NCI-H2107 treated with DMSO at 0.1 percent for 48 hours (cell line): ENCODE data around the gene SEC22A.

Experiments used
- DNase-seq: peaks from one replicate; lab custom pipeline; 2025; ENCODE audit not compliant: unreplicated experiment; lab: John Stamatoyannopoulos, UW

The SEC22A gene

DNA sequence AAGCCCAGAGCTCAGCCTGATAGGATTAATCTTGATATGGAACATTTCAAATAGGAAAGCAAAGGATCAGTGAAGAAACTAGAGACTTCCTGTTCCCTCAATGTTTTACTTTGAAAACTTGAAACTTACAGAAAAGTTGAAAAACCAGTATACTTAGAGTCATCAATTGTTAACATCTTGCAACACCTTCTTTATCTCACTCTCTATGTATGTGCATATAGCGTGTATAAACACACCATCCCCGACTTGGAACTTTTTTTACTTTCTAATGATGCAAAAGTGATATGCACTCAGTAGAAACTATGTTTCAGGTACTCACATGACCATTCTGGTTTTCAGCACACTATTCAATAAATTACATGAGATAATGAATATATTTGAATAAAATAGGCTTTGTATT is 60.5 kb downstream of the SEC22A start:
- no peak for DNase-seq

DNA sequence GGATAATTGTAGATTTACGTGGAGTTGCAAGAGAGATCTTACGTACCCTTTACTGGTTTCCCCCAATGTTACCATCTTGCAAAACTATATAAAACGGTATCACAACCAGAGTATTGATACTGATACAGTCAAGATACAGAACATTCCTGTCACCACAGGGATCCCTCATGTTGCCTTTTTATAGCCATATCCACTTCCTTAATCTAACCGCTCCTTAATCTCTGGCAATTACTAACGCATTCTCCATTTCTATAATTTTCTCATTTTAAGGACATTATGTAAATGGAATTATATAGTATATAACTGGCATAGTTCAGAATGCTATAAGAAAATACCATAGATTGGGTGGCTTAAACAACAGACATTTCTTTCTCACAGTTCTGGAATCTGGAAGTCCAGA is 61.1 kb downstream of the SEC22A start:
- DNase-seq, result no peak

GRCh38 chr3:123263941-123264340 is 62.2 kb downstream of the SEC22A start:
- no peak for DNase-seq

DNA sequence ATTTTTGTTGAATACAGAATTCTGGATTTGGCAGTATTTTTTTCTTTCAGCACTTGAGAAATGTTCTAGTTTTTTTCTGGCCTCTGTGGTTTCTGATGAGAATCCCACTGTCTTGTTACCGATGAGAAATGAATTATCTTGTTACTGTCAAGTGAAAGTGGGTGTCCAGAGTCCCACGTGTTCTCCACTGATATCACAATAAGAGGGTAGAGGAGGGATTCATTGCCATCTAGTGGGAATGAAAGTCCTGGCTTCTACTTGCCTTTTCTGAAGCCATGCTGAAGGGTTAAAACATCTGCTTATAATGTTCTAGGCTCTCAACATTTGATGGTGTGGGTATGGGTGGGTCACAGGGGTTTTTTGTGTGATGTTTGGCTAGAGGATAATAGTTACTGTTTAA is 66.1 kb downstream of the SEC22A start:
- DNase-seq, result no peak

DNA sequence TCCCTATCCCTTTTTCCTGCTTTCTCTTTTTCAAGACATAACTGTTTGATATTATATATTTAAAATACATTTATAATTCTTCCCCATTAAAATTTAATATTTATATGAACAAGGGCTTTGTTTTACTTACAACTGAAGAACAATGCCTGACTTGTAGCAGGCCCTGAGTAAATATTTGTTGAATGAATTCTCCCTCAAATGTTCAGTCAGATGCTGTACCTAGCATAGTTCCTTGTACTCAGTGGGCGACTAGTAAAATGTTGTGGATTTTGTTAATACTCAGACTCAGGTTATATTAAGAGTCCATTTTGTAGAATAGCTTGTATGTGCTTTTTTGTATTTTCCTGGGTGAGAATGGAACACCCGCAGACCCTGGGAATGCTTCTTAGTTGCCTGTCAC is 69.1 kb downstream of the SEC22A start:
- no peak for DNase-seq

DNA sequence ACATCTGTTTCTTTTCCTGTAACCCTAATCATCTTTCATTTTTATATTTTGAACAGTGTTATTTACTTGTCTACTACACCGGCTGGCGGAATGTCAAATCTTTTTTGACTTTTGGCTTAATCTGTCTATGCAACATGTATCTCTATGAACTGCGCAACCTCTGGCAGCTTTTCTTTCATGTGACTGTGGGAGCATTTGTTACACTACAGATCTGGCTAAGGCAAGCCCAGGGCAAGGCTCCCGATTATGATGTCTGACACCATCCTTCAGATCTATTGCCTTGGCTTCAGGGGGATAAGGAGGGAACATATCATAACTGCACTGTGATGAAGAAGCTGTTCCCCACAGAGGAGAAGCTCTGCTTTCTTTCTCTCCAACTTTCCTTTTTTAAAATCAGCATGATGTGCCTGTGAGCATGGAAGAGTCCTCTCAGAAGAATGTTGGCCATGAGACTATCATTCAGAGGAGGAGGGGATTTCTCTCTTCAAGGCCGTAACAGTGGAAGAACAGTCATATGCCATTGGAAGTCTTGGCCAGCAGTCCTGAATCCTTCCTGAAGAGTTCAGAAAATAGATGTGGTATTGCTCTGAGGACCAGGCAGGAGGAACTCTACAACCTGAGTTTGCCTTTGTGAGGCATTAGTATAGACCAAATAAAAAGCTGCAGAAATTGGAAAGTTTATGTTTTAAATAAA is 69.9 kb downstream of the SEC22A start:
- no peak for DNase-seq

- no peak for DNase-seq
These were observed 70.8 kb downstream of the SEC22A start for GRCh38 chr3:123272547-123272946.

GRCh38 chr3:123275691-123276090 is 73.9 kb downstream of the SEC22A start:
- DNase-seq, result no peak

DNA sequence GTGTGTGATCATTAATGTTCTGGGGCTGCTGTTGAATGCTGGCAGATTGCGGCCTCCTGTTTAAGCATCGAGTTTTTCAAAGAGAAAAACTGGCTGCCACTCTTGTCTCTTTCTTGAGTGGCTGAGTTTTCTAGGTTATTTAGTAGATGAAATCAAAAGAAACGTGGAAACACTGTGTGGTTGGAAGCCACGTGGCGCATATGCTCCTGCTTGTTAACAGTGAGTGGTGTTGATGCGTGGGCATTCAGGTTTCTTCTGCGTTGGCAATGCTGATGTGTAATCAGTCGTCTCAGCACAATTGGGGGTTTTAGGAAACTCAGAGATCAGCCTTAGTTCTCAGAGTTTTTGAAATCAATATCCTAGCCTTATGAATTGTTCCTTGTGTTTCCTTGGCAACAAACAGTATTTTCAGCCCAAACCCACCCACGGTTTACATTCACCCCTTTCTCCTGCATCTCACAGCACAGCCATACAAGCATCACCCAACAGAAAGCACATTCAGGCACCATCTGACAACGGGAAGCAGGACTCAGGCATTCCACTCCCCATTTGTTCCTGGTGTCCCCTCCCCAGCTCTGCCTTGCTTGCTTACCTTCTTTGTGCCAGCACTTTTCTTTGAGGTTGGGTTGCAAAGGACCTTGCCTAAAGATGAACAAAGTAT is 74.7 kb downstream of the SEC22A start:
- no peak for DNase-seq

- DNase-seq, result no peak
These were observed 75.4 kb downstream of the SEC22A start for GRCh38 chr3:123277106-123277505.

DNA sequence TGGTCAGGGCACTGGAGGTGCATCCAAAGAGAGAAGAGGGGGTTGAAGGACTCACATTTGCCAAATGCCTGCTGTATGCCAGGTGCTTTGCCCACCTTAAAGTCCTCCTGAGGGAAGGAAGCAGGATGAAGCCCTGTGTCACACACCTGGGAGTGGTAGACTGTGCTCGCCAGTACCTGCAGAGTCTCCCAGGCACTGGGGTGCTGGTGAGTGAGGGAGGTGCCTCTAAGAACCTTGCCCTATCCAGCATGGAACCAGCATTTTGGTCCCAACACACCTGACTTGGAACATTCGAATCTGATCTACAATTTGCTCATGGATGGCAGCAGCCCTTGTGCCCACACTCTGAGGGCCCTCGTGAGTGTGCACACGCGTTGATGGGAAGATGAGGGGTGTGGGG is 76.7 kb downstream of the SEC22A start:
- no peak for DNase-seq

- no peak for DNase-seq
These were observed 77.4 kb downstream of the SEC22A start for GRCh38 chr3:123279121-123279520.

DNA sequence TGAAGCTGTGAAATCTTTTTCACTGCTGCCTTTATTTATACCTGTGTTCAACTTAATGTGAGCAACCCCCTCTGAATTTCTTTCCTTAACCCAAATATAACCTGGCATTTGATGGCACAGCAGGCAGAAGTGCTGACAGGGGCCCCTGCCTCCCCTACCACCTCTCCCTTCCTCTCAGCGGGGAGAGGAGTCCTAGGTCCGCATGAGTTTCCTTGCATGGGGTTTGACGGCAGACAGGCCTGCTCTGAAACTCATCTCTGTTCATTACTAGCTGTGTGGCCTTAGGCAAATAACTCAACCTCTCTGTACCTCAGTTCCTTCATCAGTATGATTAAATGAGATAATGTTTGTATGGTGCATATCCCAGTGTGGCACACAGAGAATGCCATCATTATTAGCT is 79.7 kb downstream of the SEC22A start:
- no peak for DNase-seq

- no peak for DNase-seq
These were observed 80.2 kb downstream of the SEC22A start for GRCh38 chr3:123281929-123282328.

DNA sequence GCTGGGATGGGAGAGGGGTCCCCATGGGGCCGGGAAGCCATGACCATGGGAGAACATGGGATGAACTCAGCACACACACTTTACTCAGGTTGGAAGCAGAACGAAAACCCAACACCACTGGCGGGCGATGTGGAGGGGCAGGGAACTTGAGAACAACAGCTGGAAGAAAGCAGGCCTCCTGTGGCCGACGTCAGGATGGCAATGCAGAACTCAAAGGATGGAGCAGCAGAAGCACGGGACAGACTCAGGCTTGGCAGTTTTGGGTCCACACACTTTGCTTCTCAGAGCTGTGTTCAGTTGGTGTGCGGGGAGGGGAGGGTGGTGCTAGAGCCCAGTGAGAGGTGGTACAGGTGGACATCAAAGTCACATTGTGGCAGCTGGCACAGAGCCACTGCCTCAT is 80.7 kb downstream of the SEC22A start:
- no peak for DNase-seq

DNA sequence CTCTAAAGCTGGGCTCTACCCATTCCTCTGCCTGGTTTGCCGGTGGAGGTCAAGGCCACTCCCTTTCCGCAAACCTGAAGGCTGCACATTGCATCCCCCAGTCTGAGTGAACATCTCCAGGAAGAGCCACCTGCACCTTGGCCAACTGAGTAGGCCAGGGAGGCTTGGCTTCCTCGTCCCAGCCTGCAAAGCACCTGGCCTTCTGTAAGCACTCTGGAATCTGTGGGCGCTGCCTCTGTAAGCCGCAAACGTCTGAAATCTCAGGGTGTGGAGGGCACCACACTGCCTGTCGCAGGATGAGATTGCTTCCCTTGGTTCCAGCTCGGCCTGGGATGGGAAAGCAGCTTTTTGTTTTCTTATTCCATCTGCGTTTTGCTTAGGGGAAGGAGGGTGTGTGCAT is 81.3 kb downstream of the SEC22A start:
- no peak for DNase-seq

DNA sequence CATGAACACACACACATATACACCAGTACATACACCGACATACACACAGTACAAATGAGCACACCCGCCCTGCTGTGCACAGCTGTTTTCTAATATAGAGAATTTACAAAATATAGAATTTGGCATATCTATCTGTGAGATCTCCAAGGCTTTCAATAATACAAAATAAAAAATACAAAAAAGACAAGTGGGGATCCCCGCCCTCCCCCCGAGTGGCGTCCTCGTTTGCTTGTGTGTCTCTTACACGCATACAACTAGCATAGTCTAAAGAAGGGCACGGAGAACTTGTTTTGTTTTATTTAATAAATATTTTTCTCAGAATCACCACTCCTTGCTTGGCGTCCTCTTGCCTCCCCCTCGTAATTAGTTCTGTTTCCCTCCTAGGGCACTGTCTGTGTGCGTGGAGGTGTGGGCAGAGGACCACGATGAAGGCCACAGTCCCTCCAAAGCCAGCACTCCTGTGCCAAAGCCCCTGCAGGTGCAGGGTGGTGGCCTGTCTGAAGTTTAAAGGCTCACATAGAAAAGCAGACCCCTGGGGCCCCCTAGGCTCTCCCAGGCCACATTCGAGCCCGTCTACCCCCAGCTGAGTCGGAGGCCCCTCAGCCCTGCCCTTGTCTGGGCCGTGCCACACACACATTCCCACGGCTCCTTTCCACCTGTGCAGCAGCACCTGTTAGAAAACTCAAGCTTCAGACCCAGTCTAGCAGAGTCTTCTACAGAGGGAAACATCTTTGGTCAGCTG is 82.1 kb downstream of the SEC22A start:
- no peak for DNase-seq

DNA sequence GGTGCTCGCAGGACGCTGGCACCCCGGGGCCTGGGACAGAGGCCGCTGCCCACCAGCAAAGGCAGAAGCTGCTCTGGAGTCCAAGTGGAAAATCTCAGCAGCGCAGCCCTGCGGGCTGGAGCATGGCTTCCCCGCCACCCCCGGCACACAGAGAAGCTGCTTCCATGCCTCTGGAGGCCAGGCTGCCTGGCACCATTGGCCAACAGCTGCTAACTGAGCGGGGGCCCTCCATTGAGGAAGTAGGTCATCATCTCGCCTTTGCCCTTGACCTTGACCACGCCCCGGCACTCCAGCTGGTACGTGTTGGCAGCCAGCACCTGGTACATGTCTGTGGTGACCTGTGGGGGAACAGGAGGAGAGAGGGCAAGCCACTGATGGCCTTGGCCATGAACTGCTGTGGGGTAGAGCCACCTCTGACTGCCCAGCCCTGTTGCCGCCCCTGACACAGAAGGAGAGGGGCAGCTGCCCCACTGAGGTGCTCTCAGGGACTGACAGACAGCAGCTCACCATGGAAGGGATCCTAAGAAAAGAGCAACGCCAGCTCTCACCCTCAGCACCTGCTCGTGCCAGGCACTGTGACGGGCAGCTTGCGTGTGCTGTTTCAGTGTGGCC is 82.8 kb downstream of the SEC22A start:
- DNase-seq, result no peak

DNA sequence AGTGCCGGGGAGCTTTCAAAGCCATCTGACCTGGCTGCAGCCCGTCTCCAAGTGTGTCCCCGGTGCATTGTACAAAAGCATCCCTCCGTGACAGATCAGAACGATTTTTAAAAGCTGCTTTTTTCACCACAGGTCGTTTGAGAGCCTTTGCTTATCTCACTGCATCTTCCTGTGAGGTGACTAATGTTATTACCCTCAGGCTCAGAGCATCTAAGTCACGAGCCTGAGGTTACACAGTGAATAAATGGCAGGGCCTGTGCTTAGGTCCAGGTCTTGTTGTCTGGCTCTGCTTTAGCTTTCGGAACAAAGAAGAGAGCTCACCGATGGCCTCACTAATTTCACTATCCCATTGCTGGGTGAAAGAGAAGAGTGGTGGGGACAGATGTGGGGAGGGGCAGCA is 83.3 kb downstream of the SEC22A start:
- no peak for DNase-seq

DNA sequence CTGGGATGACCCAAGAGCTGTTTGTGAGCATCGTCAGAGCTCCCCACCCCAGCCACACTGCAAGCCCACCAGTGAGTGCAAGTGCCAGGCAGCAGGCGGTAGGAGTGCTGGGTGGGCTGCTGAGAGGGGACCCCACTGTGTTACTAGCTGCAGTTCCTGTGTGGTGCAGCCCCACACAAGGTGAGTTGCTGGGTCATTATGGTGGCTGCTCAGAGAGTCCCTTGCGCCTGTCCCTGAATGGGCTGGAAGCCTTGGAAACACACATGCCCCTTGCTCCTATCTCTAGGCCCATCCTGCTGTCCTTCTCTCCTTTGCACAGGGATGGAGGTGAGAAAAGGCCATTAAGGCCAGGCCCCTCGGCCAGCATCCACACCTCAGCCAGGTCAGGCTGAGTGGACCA is 83.7 kb downstream of the SEC22A start:
- DNase-seq, result no peak

DNA sequence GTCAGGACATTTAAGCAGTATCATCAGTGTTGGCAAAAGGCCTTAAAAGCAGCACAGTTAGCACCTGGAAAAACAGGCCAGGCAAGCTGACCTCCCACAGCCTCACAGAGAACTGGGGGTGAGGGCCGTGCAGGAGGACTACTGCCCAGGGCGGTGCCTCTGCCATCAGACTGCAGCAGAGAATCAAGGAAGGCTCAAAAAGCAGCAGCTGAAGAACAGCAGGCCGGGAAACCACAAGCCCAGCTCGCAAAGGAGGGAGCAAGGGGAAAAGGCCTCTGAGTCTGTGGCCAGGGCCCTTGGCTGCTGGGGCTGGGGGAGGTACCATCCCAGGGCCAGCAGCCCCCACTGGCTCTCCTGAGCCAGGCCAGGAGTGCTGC is 84.2 kb downstream of the SEC22A start:
- no peak for DNase-seq
